GM21528 (cell line): Measurements from ENCODE around the gene BPIFB4.

Source experiments
- ATAC-seq: cut with Tn5 transposase; IDR thresholded peaks from one replicate; pipeline ENCODE4 v1.9.1; 2021; ENCODE audit warnings: mild to moderate bottlenecking, moderate library complexity; ENCODE audit not compliant: unreplicated experiment, low FRiP score

Gene BPIFB4

DNA sequence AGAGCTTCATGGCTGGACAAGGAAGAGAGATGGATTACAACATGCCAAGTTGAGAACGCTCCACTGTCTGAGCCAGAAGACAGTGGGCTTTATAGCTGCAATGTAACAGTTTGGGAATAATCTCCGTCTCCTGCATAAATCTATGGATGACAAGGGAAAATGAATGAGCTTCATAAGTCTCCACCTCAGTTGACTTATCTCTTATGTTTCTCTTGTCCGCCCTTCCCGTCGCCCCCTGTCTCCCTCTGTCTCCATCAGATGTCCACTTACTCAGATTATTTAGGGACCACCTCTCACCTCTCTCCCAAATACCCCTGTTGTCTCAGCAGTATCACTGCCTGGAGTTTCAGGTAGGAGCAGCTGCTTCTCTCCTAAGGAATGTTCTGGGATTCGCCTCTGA is 74.8 kb downstream of the BPIFB4 start:
- ATAC-seq = no peak

GRCh38 chr20:33158637-33159385 is 79.4 kb downstream of the BPIFB4 start:
- no peak for ATAC-seq

- no peak for ATAC-seq
Measured at GRCh38 chr20:33159713-33160112, 80.3 kb downstream of the BPIFB4 start.

GRCh38 chr20:33160681-33161080 is 81.2 kb downstream of the BPIFB4 start:
- ATAC-seq = no peak
